Caki2 (cell line): ENCODE measurements around the gene ANKRD34B. TPM values are rescaled to one million over a fixed set of nuclear protein-coding genes. Genes with fewer than 3 reads are reported as not detected.

Source experiments
- total RNA-seq: library from RNA; depleted of rRNA; stranded (reverse); fragments of >200 nt; shearing (Covaris generic); gene quantifications from 2 replicates; pipeline ENCODE4 v1.2.3, GENCODE V29; 2014; ENCODE audit warnings: low replicate concordance; rRNA removed

The ANKRD34B gene
- total RNA-seq, 1 experiment from 2014 or later: 3.4 TPM

Other genes starting within 250 kb of the ANKRD34B start
- gene ZFYVE16, start 162.2 kb downstream of the ANKRD34B start, total RNA-seq: 4.5 and 5.8 TPM in 2 replicates
- gene FAM151B, start 82.2 kb downstream of the ANKRD34B start, total RNA-seq: 0.20 and 0.32 TPM in 2 replicates
- gene MSH3, start 84.4 kb upstream of the ANKRD34B start, total RNA-seq: 2.9 and 3.6 TPM in 2 replicates
- 74.9 and 80.1 TPM in 2 replicates for gene DHFR, start 84.7 kb upstream of the ANKRD34B start, total RNA-seq